HG02981 (cell line): ENCODE results near the gene PWWP2B.
"Not testable (repeated sequence)": the region's sequence is repeated elsewhere in the genome, so short reads cannot be mapped to it uniquely, and the experiment has no call there.

Experiments used
- ATAC-seq: cut with Tn5 transposase; IDR thresholded peaks from one replicate; pipeline ENCODE4 v1.9.1; 2021; ENCODE audit warnings: mild to moderate bottlenecking, moderate library complexity; ENCODE audit not compliant: unreplicated experiment

Gene PWWP2B

DNA sequence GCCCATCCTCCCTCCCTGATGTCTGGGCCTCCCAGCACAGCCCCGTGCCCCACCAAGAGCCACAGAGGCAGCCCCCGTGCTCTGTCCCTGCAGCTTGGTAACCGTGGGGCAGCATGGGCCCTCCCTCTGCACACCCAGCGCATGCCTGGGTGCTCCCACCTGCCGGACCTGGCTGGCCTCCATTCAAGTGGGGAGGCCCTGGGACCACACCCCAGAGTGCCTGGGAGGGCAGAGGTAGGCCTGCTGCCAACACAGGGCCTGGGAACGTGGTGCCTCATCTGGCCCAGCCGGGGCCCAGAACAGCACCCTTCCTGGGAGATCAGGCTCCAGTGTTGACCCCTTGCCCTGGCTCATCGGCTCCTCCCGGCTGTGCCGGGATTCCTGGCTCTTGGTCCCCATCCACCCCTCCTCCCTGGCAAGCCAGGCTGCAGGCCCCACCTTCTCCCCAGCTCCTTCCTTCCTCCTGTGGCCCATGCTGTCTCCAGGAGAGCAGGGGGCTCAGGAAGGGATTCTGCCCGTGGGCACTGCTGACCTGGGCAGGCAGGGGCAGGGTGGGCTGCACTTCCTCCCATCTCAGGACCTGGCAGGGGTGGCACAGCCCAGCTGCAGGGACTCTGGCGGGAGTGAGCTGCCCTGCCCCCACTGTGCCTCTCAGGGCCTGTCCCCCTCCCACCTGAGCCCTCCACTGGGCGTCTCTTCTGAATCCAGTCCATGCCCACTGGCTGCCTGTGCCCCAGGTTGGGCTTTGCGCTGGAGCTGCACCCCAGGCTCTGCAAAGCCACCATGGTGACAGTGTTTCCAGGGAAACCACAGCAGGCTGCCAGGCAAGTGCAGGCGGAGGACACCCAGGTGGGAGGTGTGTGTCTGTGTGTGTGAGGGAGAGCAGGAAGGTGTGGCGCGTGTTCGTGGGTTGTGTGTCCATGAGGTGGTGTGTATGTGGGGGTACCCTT is 32.6 kb downstream of the PWWP2B start:
- ATAC-seq: no peak

DNA sequence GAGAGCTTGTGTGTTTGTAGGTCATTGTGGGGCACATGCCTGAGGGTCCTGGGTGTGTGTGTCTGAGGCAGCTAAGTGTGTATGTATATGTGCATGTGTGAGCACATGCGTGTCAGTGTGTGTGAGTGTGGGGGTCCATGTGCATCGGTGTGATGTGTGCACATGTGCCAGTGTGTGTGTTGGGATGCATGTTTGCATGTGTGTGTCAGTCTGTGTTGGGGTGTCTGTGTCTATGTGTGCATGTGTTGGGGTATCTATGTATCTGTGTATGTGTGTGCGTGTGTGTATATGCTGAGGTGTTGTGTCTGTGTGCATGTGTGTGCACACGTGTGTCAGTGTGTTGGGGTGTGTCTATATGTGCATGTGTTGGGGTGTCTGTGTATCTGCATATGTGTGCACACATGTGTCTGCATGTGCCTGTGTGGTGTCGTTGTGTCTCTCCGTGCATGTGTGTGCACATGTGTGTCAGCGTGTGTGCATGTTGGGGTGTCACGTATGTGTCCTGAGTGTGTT is 33.3 kb downstream of the PWWP2B start:
- no peak for ATAC-seq

DNA sequence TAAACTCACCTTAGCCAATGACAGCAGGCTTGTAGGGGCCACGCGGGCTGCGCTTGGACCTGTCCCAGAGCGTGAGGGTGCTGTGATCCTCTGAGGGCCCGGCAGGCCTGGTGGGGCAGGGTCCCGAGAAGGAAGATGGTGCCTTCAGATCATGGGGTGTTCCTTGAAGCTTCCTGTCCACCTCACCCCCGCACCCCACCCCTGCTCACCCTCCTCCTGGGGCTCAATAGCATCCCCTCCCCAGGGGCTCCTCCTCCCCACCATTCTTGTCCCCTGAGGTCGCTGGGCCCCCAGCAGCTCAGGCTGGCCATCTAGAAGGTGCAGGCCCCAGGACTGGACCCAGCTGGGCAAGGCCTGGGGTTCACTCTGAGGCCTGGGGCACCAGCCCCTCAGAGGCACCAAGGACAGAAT is 33.9 kb downstream of the PWWP2B start:
- no peak for ATAC-seq

DNA sequence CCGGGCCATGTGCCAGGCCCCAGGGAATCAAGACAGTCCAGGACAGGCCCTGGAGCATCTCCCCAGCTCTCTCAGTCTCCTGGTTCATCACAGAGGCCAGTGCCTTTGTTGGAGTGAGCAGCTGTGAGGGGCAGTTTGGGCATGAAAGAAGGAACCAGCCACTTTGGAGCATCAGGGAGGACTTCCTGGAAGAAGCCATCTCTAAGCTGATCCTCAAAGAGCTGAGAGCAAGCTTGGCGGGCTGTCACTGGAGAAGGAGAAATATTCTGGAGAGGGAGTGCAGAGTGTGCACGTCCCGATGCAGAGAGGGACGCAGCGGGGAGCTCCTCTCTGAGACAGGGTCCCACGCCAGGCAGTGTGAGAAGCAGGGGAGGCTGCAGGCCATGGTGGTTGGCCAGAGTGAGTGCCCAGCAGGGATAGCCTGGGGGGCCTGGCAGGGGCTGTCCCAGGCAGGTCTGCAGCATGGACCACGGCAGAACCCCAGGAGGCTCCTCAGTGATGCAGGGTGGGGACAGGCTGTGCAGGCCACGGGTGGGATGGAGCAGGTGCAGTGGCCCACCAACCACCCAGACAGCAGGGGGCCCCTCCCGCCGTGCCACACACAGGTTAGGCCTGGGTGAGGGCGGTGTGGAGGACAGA is 34.7 kb downstream of the PWWP2B start:
- ATAC-seq: no peak

DNA sequence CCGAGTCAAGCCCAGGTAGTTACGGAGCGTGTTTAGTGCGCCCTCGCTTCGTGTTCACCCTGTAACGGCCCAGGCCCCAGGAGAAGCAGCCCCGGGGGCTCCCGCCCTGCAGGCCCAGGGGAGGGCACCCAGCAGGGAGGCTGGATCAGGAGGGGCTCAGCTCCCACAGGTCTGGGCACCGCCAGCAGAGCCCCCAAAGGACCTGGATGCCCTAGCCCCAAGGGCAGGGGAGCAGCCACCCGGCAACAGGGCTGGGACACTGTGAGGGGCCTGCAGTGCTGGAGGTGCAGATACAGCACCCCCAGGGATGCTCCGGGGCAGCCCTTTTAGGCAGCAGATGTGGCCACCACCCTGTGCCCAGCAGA is 35.2 kb downstream of the PWWP2B start:
- ATAC-seq: no peak

DNA sequence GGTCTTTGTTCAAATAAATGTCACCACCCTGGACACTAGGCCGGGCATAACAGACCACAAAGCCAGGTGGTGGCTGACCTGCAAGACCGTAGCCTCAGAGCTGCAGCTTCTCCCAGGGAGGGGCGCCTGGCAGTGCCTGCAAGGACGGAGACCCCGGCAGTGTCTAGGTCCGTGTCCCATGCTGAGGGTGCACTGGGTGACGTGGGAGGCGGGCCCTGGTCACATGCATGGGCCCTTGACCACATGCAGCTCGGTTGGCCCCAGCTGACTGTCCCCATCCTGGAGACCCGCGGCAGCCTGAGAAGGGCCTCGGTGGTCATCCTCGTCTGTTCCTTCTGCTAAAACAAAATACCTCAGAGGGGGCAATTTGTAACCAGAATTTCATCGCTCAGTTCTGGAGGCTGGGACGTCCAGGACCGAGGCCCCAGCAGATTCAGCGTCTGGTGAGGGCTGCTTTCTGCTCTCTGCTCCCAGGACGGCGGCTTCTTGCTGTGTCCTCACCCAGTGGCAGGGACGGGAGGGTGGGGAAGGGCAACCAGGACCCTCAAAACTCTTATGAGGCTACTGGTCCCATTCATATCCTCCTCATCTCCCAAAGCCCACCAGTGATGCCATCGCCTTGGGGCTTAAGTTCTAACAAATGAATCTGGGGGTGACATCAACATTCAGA is 36.8 kb downstream of the PWWP2B start:
- no peak for ATAC-seq

DNA sequence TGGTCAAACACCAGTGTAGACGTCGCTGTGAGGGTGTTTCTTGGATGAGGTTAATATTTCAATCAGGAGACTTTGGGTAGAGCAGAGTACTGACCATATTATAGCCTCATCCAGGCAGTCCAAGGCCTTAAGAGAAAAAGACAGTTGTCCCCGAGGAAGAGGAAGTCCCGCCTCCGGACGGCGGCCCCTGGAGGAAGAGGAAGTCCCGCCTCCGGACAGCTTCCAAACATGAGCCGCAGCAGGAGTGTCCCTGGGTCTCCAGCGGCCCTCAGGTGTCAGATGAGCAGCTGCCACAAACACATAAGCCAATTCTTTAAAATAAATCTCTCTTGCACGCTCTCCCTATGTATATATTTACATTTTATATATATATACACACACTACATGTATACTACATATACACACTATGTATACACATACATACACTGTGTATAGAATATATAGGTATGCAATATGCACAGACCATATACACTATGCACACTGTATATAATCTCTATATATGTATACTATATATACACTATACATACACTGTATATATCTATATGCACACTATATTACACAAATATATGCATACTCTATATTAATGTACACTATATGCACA is 37.5 kb downstream of the PWWP2B start:
- no peak for ATAC-seq

DNA sequence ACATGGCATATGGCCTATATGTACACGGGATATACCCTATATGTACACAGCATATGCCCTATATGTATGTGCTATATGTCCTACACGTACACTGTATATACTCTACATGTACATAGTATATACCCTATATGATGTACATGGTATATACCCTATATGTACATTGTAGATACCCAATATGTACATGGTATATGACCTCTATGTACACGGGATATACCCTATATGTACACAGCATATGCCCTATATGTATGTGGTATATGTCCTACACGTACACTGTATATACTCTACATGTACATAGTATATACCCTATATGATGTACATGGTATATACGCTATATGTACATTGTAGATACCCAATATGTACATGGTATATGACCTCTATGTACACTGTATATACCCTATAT is 38.3 kb downstream of the PWWP2B start:
- not testable (repeated sequence) for ATAC-seq

DNA sequence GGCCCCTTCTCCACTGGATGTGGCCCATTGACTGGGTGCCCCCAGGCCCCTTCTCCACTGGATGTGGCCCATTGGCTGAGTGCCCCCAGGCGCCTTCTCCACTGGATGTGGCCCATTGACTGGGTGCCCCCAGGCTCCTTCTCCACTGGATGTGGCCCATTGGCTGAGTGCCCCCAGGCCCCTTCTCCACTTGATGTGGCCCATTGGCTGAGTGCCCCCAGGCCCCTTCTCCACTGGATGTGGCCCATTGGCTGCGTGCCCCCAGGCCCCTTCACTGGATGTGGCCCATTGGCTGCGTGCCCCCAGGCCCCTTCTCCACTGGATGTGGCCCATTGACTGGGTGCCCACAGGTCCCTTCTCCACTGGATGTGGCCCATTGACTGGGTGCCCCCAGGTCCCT is 39.1 kb downstream of the PWWP2B start:
- ATAC-seq: not testable (repeated sequence)

DNA sequence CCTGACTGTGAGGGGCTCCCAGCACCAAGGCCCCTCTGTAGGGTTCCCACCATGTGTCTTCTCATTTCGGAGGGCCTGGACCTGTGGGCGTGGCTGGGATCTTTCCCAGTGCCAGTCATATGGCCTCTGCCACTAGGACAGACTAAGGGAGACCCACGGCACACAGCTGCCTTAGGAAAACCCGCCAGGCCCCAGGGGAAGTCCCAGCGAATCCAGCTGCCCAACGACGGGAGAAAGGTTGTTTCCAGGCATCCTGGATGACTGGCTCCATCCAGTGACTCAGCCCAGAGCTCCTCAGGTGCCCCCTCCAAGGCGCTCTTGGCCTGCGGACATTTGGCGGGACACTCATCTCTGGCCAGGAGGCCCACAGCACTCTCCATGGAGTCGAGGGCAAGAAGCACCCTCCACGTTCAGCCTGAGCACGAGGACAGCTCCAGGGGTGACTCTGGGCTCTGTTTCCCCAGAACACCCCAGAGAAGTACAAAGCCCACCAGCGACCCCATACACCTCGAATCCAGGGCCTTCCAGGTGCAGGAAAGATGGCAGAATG is 39.9 kb downstream of the PWWP2B start:
- no peak for ATAC-seq

DNA sequence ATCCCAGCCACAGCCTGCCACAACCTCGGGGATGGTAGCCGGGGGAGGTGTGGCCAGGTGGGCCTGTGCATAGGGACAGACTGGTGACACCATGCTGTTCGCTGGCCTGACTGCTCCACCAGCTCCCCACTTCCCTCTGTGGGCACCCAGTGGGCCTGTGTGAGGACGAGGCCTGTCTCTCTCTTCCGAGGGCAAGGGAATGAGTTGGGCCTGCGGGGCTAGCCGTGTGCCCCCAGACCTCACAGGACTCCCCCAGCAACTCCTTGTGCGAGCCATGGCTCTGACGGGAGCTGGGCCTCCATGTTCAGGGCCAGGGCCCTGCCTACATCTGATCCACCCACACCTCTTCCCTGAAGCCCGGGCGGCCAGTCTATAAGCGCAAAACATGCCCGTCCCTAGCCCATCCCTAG is 40.5 kb downstream of the PWWP2B start:
- ATAC-seq: no peak

DNA sequence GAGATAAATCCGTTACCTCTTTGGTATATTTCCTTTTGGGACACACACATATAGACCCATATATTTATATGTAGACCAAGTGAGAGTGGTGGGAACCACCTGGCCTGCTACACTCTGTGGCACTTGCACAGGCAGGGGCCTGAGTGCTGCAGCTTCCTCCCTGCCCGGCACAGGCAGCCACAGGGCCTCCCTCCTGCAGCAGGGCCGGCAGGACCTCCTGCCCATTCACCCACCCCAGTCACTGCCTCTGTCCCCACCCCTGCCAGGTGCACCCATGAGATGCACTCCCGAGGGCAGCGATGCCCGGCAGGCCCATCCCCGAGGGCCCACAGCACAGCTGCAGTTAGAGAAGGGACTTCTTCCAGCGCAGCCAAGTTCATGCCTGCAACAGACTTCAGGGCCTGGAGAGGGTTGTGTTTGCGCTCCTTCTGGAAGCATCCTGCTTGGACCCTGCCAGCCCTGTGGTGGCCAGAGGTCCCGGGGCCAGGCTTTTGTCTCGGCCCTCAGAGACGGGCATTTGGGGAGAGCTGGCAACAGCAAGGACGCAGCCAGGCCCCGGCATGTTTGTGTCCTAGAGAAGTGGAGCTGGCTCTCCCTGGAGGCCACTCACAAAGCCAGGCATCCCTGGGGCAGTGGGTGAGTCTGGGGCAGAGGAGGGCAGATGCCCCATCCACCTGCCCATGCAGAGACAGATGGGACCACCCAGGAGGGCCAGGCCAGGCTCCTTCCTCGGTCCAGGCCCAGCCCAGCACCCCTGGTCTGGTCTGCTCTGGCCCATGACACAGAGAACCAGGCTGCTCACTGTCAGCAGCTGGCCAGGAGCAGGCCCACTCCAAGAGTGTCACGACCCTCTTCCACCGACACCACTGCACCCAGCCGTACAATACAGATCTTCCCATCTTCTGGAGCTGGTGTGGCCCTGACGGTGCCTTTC is 41.4 kb downstream of the PWWP2B start:
- ATAC-seq: no peak

DNA sequence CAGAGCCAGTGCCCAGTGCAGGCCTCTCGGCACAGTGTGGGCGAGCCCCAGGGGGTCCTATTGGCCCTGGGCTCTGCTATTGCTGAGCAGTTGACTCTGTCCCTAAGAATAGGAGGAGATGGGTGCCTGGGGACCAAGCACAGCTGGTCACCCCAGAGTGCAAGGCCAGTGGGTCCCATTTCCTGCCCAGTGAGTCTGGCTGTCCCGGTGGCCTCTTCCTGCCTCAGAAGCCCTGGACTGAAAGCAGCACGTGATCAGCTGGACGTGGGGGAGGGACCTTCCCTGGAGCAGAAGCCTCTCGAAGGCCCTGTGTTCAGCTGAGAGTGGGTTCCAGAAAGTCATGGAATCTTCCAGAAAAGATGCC is 42.0 kb downstream of the PWWP2B start:
- no peak for ATAC-seq

DNA sequence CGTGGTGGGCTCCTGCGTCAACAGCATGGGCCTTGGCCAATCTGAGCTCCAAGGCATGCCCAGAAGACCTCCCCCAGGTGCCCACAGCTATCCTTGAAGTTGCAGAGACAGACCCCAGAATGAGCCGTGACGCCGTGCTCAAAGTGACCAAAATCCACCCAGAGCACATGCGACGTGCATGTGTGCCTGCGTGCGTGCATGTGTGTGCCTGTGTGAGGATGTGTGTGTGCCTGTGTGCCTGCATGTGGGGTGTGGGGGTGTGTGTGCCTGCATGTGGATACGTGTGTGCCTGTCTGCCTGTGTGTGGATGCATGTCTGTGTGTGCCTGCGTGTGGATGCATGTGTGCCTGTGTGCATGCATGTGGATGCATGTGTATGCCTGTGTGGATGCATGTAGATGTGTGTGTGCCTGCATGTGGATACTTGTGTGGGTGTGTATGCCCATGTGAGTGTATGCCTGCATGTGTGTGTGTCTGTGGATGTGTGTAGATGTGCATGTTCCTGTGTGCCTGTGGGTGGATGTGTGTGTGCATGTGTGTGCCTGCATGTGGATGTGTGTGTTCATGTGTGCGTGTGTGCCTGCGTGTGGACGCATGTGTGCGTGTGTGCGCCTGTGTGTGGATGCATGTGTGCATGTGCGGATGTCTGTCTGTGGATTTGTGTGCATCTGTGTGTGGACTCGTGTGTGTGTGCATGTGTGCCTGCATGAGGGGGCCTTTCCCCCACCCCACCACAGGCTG is 42.6 kb downstream of the PWWP2B start:
- no peak for ATAC-seq

DNA sequence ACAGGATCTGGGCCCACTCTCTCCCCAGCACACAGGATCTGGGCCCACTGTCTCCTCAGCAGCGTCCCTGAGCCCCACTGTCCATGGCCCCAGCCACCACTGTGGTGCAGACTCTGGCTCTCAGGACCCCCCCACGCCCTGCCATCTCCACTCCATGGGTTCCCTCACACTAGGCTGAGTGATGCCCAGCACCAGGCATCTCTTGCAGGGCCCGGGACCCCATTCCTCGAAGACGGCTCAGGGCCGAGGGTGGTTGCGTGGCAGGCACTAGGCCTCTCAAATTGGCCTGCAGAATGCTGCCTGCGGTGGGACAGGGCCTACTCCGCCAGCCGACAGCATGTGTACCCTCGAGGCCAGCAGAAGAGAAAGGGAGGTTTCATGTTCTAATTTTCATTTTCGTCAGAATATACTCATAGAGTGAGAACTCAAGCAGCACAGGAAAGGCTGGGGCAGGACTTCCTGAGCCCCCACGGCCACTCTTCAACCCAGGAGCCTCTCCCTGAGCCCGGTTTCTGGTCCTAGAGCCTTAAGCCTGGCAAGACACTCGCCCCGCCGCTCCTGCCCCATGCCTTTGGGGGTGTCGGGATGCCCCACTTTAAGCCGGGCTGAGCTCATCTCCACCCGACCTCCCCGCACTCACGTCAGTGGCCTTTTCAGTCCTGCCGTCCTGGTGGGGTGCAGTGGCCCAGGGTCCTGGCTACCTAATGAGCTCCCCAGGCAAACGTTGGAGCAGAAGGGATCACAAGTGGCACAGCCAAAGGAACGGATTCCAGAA is 44.0 kb downstream of the PWWP2B start:
- no peak for ATAC-seq

DNA sequence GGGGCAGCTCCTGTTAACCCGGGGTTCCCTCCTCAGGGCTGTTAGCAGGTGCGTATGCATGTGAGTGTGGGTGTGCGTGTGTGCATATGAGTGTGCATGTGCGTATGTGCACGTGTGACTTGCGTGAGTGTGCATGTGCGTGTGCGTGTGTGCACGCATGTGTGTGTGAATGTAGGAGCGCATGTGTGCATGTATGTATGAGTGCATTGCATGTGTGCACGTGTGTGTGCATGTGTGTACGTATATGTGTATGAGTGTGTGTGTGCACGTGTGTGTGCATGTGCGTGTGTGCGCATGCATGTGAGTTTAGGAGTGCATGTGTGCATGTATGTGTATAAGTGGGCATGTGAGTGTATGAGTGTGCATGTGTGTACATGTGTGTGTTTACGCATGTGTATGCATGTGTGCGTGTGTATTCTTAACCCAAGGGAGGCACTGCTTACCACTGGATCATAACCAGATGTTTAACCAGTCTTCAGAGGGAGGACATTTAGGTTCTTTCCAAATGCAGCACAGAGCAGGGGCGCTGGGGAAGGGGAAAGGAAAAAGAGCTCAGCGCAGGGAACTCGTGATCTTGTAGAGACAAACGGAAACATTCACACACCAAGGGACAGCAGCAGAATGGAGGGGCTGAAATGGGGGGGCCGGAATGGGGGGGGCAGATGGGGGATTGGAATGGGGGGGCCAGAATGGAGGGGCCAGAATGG is 45.0 kb downstream of the PWWP2B start:
- ATAC-seq: no peak

DNA sequence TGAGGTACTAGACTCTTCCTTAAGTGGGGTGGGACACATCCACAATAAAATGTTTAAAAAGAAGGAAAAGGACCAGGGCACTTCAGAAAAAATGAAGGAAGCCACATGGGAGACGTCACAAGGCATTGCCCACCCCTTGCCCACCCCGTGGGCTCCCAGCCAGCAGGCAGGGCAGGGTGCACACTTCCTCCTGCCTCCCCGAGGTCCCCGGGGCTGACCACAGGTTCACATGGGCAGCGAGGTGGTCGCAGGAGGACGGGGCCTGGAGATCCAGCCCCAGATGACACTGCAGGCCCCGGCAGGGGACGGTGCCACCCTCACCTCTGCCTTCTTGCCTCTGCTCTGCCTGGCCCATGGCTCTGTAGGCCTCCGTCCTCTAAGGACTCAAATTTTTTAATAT is 45.6 kb downstream of the PWWP2B start:
- ATAC-seq: no peak

DNA sequence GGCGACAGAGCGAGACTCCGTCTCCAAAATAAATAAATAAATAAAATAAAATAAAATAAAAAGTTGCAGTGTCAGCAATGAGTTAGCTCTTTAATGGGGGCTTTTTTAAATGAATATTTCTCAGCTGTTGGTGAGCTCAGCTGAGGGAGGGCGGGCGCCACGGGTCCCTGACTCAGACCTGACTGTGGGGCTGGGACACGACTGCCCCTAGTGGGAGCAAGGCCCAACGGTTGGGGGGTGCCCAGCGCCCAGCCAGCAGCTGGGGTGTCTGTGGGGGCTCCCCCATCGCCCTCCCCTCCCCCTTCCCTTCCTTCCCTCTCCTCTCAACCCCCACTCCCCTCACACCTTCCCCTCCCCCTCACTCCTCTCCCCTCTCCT is 46.6 kb downstream of the PWWP2B start:
- peak; percentile 38 for ATAC-seq
